Skeletal muscle tissue (tissue), 4 donors: ENCODE data around the gene ZNF765. TPM values are rescaled to one million over a fixed set of nuclear protein-coding genes. Genes with fewer than 3 reads are reported as not detected.
"Not testable (repeated sequence)": the region's sequence is repeated elsewhere in the genome, so short reads cannot be mapped to it uniquely, and the experiment has no call there.

Experiments
- H3K27ac ChIP-seq: one replicate; pipeline ENCODE4 v1.7.0; 2013; ENCODE audit warnings: mild to moderate bottlenecking, low read depth, low read length, inconsistent platforms
- H3K27me3 ChIP-seq, 3 donors: one replicate each; pipeline ENCODE4 v1.7.0; 2013; ENCODE audit warnings: low read length in 3 of 3; ENCODE audit not compliant: control insufficient read depth in 3 of 3, insufficient read depth in 3 of 3
- H3K36me3 ChIP-seq, 3 donors: one replicate each; pipeline ENCODE4 v1.7.0; 2013; ENCODE audit warnings: low read length in 3 of 3; ENCODE audit not compliant: control insufficient read depth in 3 of 3, insufficient read depth in 3 of 3
- H3K4me1 ChIP-seq, 3 donors: one replicate each; pipeline ENCODE4 v1.7.0; 2013; ENCODE audit warnings: low read length in 3 of 3, mild to moderate bottlenecking in 3 of 3; ENCODE audit not compliant: control insufficient read depth in 3 of 3, insufficient read depth in 3 of 3
- H3K4me3 ChIP-seq, 3 donors: one replicate each; pipeline ENCODE4 v1.7.0; 2013; ENCODE audit warnings: low read length in 3 of 3
- H3K9ac ChIP-seq, 3 donors: one replicate each; pipeline ENCODE4 v1.7.0; 2013; ENCODE audit warnings: low read length in 3 of 3, mild to moderate bottlenecking in 3 of 3, moderate library complexity in 2 of 3, low read depth in 1 of 3
- H3K9me3 ChIP-seq, 3 donors: one replicate each; pipeline ENCODE4 v1.7.0; 2013; ENCODE audit warnings: low read length in 3 of 3; ENCODE audit not compliant: control insufficient read depth in 3 of 3
- total RNA-seq: library from RNA; depleted of rRNA; stranded (reverse); fragments of >200 nt; gene quantifications from one replicate; pipeline ENCODE4 v1.2.3, GENCODE V29; 2014
- donor health status: Osteomylitis.

Gene ZNF765
- 13.0 TPM for total RNA-seq

GRCh38 chr19:53394974-53395839 is at the start of gene ZNF765:
TSS of gene ZNF765 (plus strand) at chr19:53395149. CDS start at chr19:53398016, 2,867 bp downstream.
- Histone ChIP-seq H3K4me3 (peak within 1 kb of the TSS; percentile 82 to 88 (median 85)), H3K27ac (peak within 1 kb of the TSS; percentile 64), H3K9ac (peak within 1 kb of the TSS; percentile 81 to 84 (median 81)), H3K36me3 (peaks cover 3 to 9% (median 7%) of the 10 kb centered on the region in 3 donors), H3K9me3 (no peaks in the 10 kb centered on the region), H3K27me3 (peaks cover 0 to 7% (median 0%) of the 10 kb centered on the region in 3 donors), H3K4me1 (peaks cover 9 to 16% (median 11%) of the 10 kb centered on the region in 3 donors)

- no peaks in the 10 kb centered on the region for H3K27me3 ChIP-seq
- no peak overlapping the region for H3K9ac ChIP-seq
- H3K4me3 ChIP-seq = no peak overlapping the region
- H3K9me3 ChIP-seq = peaks cover 23 to 36% (median 24%) of the 10 kb centered on the region in 3 donors
- H3K27ac ChIP-seq = no peak overlapping the region
- peaks cover 10 to 11% (median 11%) of the 10 kb centered on the region in 3 donors for H3K36me3 ChIP-seq
- no peaks in the 10 kb centered on the region for H3K4me1 ChIP-seq
Measured at GRCh38 chr19:53355739-53356138, 39.2 kb upstream of the ZNF765 start.

GRCh38 chr19:53357821-53358581 is 36.9 kb upstream of the ZNF765 start:
- Histone ChIP-seq H3K9me3 (peaks cover 11 to 15% (median 14%) of the 10 kb centered on the region in 3 donors), H3K9ac (no peak overlapping the region), H3K27me3 (no peaks in the 10 kb centered on the region), H3K36me3 (no peaks in the 10 kb centered on the region), H3K4me3 (no peak overlapping the region), H3K27ac (no peak overlapping the region), H3K4me1 (no peaks in the 10 kb centered on the region)

- peaks cover 4 to 12% (median 5%) of the 10 kb centered on the region in 3 donors for H3K9me3 ChIP-seq
- H3K27me3 ChIP-seq, H3K36me3 ChIP-seq, H3K4me1 ChIP-seq, H3K9ac ChIP-seq, H3K4me3 ChIP-seq, H3K27ac ChIP-seq: not testable (repeated sequence)
Measured at GRCh38 chr19:53360056-53360455, 34.9 kb upstream of the ZNF765 start.

- H3K27me3 ChIP-seq = no peaks in the 10 kb centered on the region
- no peaks in the 10 kb centered on the region for H3K9me3 ChIP-seq
- H3K4me3 ChIP-seq = peak within 1 kb of the TSS; percentile 64 to 76 (median 74)
- no peaks in the 10 kb centered on the region for H3K36me3 ChIP-seq
- peak within 1 kb of the TSS; percentile 45 to 65 (median 64) for H3K9ac ChIP-seq
- no peak within 1 kb of the TSS for H3K27ac ChIP-seq
- peaks cover 0 to 5% (median 0%) of the 10 kb centered on the region in 3 donors for H3K4me1 ChIP-seq
Measured at GRCh38 chr19:53365134-53365898, 29.6 kb upstream of the ZNF765 start, which contains the start of gene ZNF525. TSS of gene ZNF525 (plus strand) at chr19:53365705. CDS start at chr19:53372282, 6,577 bp downstream.

GRCh38 chr19:53365899-53366493 is 29.0 kb upstream of the ZNF765 start:
- no peaks in the 10 kb centered on the region for H3K36me3 ChIP-seq
- peaks cover 0 to 5% (median 0%) of the 10 kb centered on the region in 3 donors for H3K4me1 ChIP-seq
- H3K9me3 ChIP-seq = no peaks in the 10 kb centered on the region
- H3K9ac ChIP-seq = peak overlapping the region; percentile 45 to 65 (median 64)
- peak overlapping the region; percentile 64 to 76 (median 74) for H3K4me3 ChIP-seq
- no peaks in the 10 kb centered on the region for H3K27me3 ChIP-seq
- no peak overlapping the region for H3K27ac ChIP-seq

- Histone ChIP-seq H3K27ac (no peak overlapping the region), H3K27me3 (no peaks in the 10 kb centered on the region), H3K36me3 (peaks cover 0 to 14% (median 0%) of the 10 kb centered on the region in 3 donors), H3K9me3 (no peaks in the 10 kb centered on the region), H3K4me1 (no peaks in the 10 kb centered on the region), H3K9ac (no peak overlapping the region), H3K4me3 (no peak overlapping the region)
Measured at GRCh38 chr19:53372196-53372595, 22.8 kb upstream of the ZNF765 start.

- H3K36me3 ChIP-seq = peaks cover 0 to 14% (median 0%) of the 10 kb centered on the region in 3 donors
- no peak overlapping the region for H3K27ac ChIP-seq
- H3K4me3 ChIP-seq = no peak overlapping the region
- no peak overlapping the region for H3K9ac ChIP-seq
- no peaks in the 10 kb centered on the region for H3K4me1 ChIP-seq
- no peaks in the 10 kb centered on the region for H3K9me3 ChIP-seq
- H3K27me3 ChIP-seq = no peaks in the 10 kb centered on the region
Measured at GRCh38 chr19:53374288-53374687, 20.7 kb upstream of the ZNF765 start.

- no peaks in the 10 kb centered on the region for H3K4me1 ChIP-seq
- H3K9ac ChIP-seq = no peak overlapping the region
- H3K27me3 ChIP-seq = no peaks in the 10 kb centered on the region
- no peak overlapping the region for H3K4me3 ChIP-seq
- no peak overlapping the region for H3K27ac ChIP-seq
- no peaks in the 10 kb centered on the region for H3K9me3 ChIP-seq
- peaks cover 0 to 19% (median 0%) of the 10 kb centered on the region in 3 donors for H3K36me3 ChIP-seq
Measured at GRCh38 chr19:53374743-53375142, 20.2 kb upstream of the ZNF765 start.
